Right atrium auricular region (tissue), 2 donors: ENCODE results near the gene CEMIP. TPM values are rescaled to one million over a fixed set of nuclear protein-coding genes. Genes with fewer than 3 reads are reported as not detected.

ENCODE experiments used
- DNase-seq: peaks from one replicate; pipeline ENCODE4 v3.0.0-alpha.2; 2019; ENCODE audit warnings: low spot score
- H3K27ac ChIP-seq, 2 donors: fragments of 200-600 bp; sonication (generic); 1 replicate in 1 of 2; 2 replicates in 1 of 2; pipeline ENCODE4 v1.5.1; 2016 to 2019
- H3K27me3 ChIP-seq, 2 donors: fragments of 200-600 bp; sonication (generic); one replicate each; pipeline versions ENCODE4 v1.5.1 to v1.6.0; 2017 to 2019
- H3K36me3 ChIP-seq: fragments of 200-600 bp; sonication (generic); one replicate; pipeline ENCODE4 v1.5.1; 2016
- H3K4me1 ChIP-seq, 2 donors: fragments of 200-600 bp; sonication (generic); one replicate each; pipeline versions ENCODE4 v1.5.1 to v1.6.0; 2017 to 2019
- H3K4me3 ChIP-seq, 2 donors: fragments of 200-600 bp; sonication (generic); 1 replicate in 1 of 2; 2 replicates in 1 of 2; pipeline ENCODE4 v1.5.1; 2017 to 2019; ENCODE audit warnings: mild to moderate bottlenecking in 1 of 2, moderate library complexity in 1 of 2
- H3K9me3 ChIP-seq, 2 donors: fragments of 200-600 bp; sonication (generic); one replicate each; pipeline ENCODE4 v1.5.1; 2019
- total RNA-seq, 2 donors: library from RNA; depleted of rRNA; stranded (reverse); fragments of >200 nt; gene quantifications; one replicate each; pipeline ENCODE4 v1.1.0, GENCODE V29; 2016
- TF ChIP-seq, protein P1 (sequence below), 2 donors: fragments of 200-600 bp; sonication (generic); IDR thresholded peaks; one replicate each; pipeline ENCODE4 v1.5.1; 2019; ENCODE audit warnings: antibody characterized with exemption in 2 of 2

CEMIP gene, protein sequence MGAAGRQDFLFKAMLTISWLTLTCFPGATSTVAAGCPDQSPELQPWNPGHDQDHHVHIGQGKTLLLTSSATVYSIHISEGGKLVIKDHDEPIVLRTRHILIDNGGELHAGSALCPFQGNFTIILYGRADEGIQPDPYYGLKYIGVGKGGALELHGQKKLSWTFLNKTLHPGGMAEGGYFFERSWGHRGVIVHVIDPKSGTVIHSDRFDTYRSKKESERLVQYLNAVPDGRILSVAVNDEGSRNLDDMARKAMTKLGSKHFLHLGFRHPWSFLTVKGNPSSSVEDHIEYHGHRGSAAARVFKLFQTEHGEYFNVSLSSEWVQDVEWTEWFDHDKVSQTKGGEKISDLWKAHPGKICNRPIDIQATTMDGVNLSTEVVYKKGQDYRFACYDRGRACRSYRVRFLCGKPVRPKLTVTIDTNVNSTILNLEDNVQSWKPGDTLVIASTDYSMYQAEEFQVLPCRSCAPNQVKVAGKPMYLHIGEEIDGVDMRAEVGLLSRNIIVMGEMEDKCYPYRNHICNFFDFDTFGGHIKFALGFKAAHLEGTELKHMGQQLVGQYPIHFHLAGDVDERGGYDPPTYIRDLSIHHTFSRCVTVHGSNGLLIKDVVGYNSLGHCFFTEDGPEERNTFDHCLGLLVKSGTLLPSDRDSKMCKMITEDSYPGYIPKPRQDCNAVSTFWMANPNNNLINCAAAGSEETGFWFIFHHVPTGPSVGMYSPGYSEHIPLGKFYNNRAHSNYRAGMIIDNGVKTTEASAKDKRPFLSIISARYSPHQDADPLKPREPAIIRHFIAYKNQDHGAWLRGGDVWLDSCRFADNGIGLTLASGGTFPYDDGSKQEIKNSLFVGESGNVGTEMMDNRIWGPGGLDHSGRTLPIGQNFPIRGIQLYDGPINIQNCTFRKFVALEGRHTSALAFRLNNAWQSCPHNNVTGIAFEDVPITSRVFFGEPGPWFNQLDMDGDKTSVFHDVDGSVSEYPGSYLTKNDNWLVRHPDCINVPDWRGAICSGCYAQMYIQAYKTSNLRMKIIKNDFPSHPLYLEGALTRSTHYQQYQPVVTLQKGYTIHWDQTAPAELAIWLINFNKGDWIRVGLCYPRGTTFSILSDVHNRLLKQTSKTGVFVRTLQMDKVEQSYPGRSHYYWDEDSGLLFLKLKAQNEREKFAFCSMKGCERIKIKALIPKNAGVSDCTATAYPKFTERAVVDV (N-terminal part only)
- 1 to 10 TPM in 1 of 2 donors, under 1 TPM in 1; 0.22 to 2.9 TPM for total RNA-seq

DNA sequence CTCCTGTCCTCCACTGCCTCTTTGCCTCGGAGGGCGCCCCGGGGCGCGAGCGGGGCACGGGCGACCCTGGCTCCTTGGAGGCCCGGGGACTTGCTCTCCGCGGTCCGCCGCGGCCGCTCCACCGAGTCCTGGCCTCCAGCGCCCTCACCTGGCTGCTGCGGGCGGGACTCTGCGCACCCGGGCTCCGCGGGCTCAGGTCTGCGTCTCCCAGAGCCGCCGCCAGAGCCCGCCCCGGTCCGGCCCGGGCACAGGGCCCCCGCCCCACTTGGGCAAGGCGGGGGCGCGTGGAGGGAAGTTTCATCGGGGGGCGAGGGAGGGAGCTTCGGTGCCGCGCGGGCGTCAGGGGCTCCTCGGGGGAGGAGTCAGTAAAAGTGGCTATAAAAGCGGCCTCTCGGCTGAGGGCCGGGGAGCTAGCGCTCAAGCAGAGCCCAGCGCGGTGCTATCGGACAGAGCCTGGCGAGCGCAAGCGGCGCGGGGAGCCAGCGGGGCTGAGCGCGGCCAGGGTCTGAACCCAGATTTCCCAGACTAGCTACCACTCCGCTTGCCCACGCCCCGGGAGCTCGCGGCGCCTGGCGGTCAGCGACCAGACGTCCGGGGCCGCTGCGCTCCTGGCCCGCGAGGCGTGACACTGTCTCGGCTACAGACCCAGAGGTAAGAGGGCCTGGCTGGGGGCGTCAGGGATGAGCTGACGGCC is at the start of gene CEMIP:
CEMIP (plus strand) TSS at position 407 of the 694 bp plus-strand sequence. CDS start 94,510 bp downstream, outside the sequence.
- Histone ChIP-seq H3K27ac (no peak within 1 kb of the TSS), H3K27me3 (no peaks in the 10 kb centered on the region), H3K9me3 (no peaks in the 10 kb centered on the region), H3K36me3 (no peaks in the 10 kb centered on the region), H3K4me3 (peak within 1 kb of the TSS; percentile 27 to 50), H3K4me1 (peaks cover 0 to 40% of the 10 kb centered on the region in 2 donors)
- TF ChIP-seq, protein P1, sequence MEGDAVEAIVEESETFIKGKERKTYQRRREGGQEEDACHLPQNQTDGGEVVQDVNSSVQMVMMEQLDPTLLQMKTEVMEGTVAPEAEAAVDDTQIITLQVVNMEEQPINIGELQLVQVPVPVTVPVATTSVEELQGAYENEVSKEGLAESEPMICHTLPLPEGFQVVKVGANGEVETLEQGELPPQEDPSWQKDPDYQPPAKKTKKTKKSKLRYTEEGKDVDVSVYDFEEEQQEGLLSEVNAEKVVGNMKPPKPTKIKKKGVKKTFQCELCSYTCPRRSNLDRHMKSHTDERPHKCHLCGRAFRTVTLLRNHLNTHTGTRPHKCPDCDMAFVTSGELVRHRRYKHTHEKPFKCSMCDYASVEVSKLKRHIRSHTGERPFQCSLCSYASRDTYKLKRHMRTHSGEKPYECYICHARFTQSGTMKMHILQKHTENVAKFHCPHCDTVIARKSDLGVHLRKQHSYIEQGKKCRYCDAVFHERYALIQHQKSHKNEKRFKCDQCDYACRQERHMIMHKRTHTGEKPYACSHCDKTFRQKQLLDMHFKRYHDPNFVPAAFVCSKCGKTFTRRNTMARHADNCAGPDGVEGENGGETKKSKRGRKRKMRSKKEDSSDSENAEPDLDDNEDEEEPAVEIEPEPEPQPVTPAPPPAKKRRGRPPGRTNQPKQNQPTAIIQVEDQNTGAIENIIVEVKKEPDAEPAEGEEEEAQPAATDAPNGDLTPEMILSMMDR (IDR thresholded peaks at IDR 0.05), result peak; percentile 56 to 91
- DNase-seq, result peak; percentile 71

DNA sequence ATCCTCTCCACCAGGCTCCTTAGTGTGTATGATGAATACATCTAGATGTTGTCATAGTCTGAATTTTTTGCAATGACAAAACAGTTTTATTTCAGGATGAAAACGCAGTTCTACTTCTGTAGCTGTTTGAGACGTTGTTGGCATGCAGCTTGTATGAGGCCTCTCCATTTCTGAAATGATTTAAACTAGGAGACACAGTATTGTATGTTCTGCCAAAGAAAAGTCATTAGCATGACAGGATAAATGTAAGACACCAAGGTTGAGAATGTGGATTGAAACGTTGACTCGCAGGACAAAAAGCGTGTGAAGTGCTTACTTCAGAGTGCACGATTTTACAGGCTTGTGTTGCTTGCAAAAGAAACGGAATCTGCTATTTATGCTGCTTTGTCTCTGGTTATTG is 48.8 kb upstream of the CEMIP start:
- Histone ChIP-seq H3K36me3 (no peaks in the 10 kb centered on the region), H3K9me3 (no peaks in the 10 kb centered on the region), H3K27me3 (no peaks in the 10 kb centered on the region), H3K4me1 (peaks cover 0 to 10% of the 10 kb centered on the region in 2 donors), H3K4me3 (no peak overlapping the region), H3K27ac (no peak overlapping the region)
- no peak for DNase-seq
- TF ChIP-seq, protein P1 (IDR thresholded peaks at IDR 0.05), result no peak

DNA sequence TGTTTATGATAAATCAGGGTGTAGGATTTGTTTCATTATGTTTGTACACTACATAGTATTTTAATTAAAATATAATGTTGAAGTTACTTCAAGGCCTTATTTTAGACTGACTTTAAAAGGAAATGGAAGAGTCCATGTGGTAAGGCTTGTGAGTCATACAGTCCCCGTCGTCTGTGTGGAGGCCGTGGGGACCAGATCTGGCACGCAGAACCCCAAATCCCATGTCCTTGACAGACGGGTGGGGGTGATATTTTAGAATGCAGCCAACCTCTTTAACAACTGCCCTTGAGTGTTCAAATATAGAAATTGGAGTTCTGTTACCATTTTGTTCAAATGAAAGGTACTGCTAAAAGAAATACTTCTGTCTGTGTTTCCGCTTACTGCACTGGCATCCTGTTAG is 48.2 kb upstream of the CEMIP start:
- Histone ChIP-seq H3K36me3 (no peaks in the 10 kb centered on the region), H3K27ac (no peak overlapping the region), H3K4me1 (peaks cover 0 to 10% of the 10 kb centered on the region in 2 donors), H3K9me3 (no peaks in the 10 kb centered on the region), H3K4me3 (no peak overlapping the region), H3K27me3 (no peaks in the 10 kb centered on the region)
- TF ChIP-seq, protein P1 (IDR thresholded peaks at IDR 0.05), result no peak
- no peak for DNase-seq

DNA sequence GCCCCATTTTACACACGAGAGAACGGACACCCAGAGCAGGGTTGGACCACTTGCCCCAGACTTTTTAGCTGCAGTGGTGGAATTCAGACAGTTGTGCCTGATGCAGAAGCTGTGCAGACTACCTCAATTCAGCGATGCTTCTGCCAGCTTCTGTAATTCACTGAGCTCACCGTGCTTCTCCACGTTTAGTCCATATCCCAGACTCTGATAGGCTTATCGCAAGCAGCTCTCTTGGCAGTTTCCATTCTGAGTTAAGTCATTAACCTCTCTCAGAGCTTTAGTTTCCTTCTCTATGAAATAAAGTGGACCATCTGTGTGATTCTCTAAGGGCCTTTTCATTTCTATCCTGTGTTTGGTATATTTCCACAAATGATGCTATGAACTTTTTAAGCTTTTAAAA is 47.0 kb upstream of the CEMIP start:
- Histone ChIP-seq H3K36me3 (no peaks in the 10 kb centered on the region), H3K4me3 (no peak overlapping the region), H3K9me3 (no peaks in the 10 kb centered on the region), H3K27ac (no peak overlapping the region), H3K4me1 (peaks cover 0 to 10% of the 10 kb centered on the region in 2 donors), H3K27me3 (no peaks in the 10 kb centered on the region)
- TF ChIP-seq, protein P1 (IDR thresholded peaks at IDR 0.05), result no peak
- no peak for DNase-seq

DNA sequence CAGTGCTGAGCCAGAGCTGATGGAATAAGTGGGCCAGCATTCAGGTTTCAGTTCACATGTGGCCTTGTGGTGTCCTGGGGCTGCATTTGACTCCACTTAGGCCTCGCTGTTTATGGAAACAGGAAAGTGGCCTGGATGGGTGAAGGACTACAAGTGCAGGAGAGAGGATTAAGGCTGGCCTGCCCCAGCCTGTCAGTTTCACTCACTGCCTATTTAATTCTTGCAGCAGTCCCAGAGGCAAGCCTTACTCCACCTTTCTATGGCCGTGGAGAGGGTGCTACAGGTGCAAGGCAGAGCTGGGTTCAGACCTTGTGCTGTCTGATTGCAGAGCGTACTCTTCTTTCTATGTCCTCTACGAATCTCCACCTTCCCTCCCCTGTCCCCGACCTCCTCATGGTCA is 46.4 kb upstream of the CEMIP start:
- Histone ChIP-seq H3K4me1 (peaks cover 0 to 10% of the 10 kb centered on the region in 2 donors), H3K27ac (no peak overlapping the region), H3K36me3 (no peaks in the 10 kb centered on the region), H3K4me3 (no peak overlapping the region), H3K27me3 (no peaks in the 10 kb centered on the region), H3K9me3 (no peaks in the 10 kb centered on the region)
- TF ChIP-seq, protein P1 (IDR thresholded peaks at IDR 0.05), result no peak
- no peak for DNase-seq
